CD8-positive, alpha-beta memory T cell (primary cell): ENCODE results near the gene IFT81. TPM values are rescaled to one million over a fixed set of nuclear protein-coding genes. Genes with fewer than 3 reads are reported as not detected.

Experiments used
- CTCF ChIA-PET: fragments of 350-600 bp; sonication (Branson Sonifier 250); formaldehyde crosslinking; loops from one replicate; lab custom pipeline; 2021; ENCODE audit warnings: antibody characterized with exemption; lab: Charles Lee
- POLR2A ChIA-PET: fragments of 350-600 bp; sonication (Branson Sonifier 250); formaldehyde crosslinking; loops from one replicate; lab custom pipeline; 2021; ENCODE audit warnings: antibody characterized with exemption; lab: Charles Lee
- DNase-seq, 5 donors: peaks; one replicate each; pipeline versions ENCODE4 v3.0.0 to v3.0.0-alpha.2; 2020 to 2022; ENCODE audit warnings: mixed read lengths in 1 of 5
- H3K27ac ChIP-seq: one replicate; pipeline ENCODE4 v1.7.0; 2013; ENCODE audit warnings: low read depth, mild to moderate bottlenecking, low read length, moderate library complexity
- H3K27me3 ChIP-seq: 2 replicates; pipeline ENCODE4 v1.7.0; 2013; ENCODE audit warnings: low read length, mild to moderate bottlenecking; ENCODE audit not compliant: insufficient read depth, poor library complexity, severe bottlenecking
- H3K36me3 ChIP-seq: 2 replicates; pipeline ENCODE4 v1.7.0; 2013; ENCODE audit warnings: mild to moderate bottlenecking, low read length, moderate library complexity; ENCODE audit not compliant: insufficient read depth
- H3K4me1 ChIP-seq: 2 replicates; pipeline ENCODE4 v1.7.0; 2013; ENCODE audit warnings: mild to moderate bottlenecking, low read length, moderate library complexity; ENCODE audit not compliant: insufficient read depth
- H3K4me3 ChIP-seq: 2 replicates; pipeline ENCODE4 v1.7.0; 2013; ENCODE audit warnings: mild to moderate bottlenecking, low read length
- H3K9me3 ChIP-seq: 2 replicates; pipeline ENCODE4 v1.7.0; 2013; ENCODE audit warnings: mild to moderate bottlenecking, low read length
- H3K27ac Mint-ChIP-seq, 8 donors: one replicate each; pipeline ENCODE4 v1.8.0; 2020 to 2021; ENCODE audit warnings: mixed read lengths in 8 of 8, mild to moderate bottlenecking in 6 of 8, inconsistent platforms in 3 of 8, moderate library complexity in 3 of 8
- H3K27me3 Mint-ChIP-seq, 2 donors: one replicate each; pipeline ENCODE4 v1.8.0; 2020 to 2021; ENCODE audit warnings: mixed read lengths in 2 of 2, mild to moderate bottlenecking in 1 of 2, moderate library complexity in 1 of 2
- H3K36me3 Mint-ChIP-seq, 3 donors: one replicate each; pipeline ENCODE4 v1.8.0; 2020 to 2021; ENCODE audit warnings: mixed read lengths in 3 of 3, inconsistent platforms in 1 of 3, mild to moderate bottlenecking in 1 of 3
- H3K4me1 Mint-ChIP-seq, 3 donors: one replicate each; pipeline ENCODE4 v1.8.0; 2020 to 2021; ENCODE audit warnings: mixed read lengths in 3 of 3, inconsistent platforms in 1 of 3, mild to moderate bottlenecking in 1 of 3
- H3K4me3 Mint-ChIP-seq, 7 donors: one replicate each; pipeline ENCODE4 v1.8.0; 2020 to 2021; ENCODE audit warnings: mixed read lengths in 7 of 7, mild to moderate bottlenecking in 6 of 7, moderate library complexity in 4 of 7, inconsistent platforms in 2 of 7
- H3K9me3 Mint-ChIP-seq, 5 donors: one replicate each; pipeline ENCODE4 v1.8.0; 2020 to 2022; ENCODE audit warnings: mixed read lengths in 5 of 5, mild to moderate bottlenecking in 3 of 5, moderate library complexity in 2 of 5, inconsistent platforms in 1 of 5
- polyA plus RNA-seq: library from polyadenylated mRNA; unstranded; fragments of 300-500 nt; fragmentation: Illumina TruSeq; gene quantifications from one replicate; pipeline ENCODE4 v1.2.3, GENCODE V29; 2021
- total RNA-seq, 2 experiments: library from RNA; stranded (reverse); gene quantifications; one replicate each; pipeline ENCODE4 v1.2.3, GENCODE V29; 2021

IFT81 gene
- total and polyA plus RNA-seq, 3 experiments from 2014 or later, result 0.35 to 4.5 (median 3.7) TPM

- Mint-ChIP-seq H3K9me3 (peaks cover 5 to 17% (median 10%) of the 10 kb centered on the region in 5 donors), H3K4me1 (no peaks in the 10 kb centered on the region), H3K27me3 (no peaks in the 10 kb centered on the region), H3K27ac (no peak overlapping the region), H3K36me3 (peaks cover 0 to 14% (median 2%) of the 10 kb centered on the region in 3 donors), H3K4me3 (no peak overlapping the region)
- Histone ChIP-seq H3K4me1 (no peaks in the 10 kb centered on the region), H3K4me3 (no peak overlapping the region), H3K27me3 (no peaks in the 10 kb centered on the region), H3K9me3 (no peaks in the 10 kb centered on the region), H3K36me3 (no peaks in the 10 kb centered on the region), H3K27ac (no peak overlapping the region)
- ChIA-PET CTCF (no interaction called here), POLR2A (no interaction called here)
- DNase-seq, result no peak
These were observed 58.1 kb downstream of the IFT81 start for GRCh38 chr12:110182281-110182680.

DNA sequence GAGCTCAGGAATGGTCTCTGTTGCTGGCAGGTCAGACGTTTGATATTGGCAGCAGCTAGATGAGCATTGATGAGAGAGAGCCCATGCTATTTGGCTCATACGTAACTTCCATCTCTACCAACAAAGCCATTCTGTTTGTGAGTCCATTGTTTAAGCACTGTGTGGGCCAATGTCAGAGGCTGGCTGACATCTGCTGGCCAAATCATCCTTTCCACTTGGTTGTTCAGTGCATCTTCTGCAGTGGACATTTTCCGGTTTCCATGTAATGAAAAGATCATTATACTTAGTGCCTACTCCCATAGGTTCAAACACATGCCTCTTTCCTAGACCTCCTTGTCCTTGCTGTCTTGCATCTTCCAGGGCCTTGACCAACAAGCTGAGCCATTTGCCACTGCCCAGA, 59.2 kb downstream of the IFT81 start:
- no peaks in the 10 kb centered on the region for H3K4me1 Mint-ChIP-seq
- CTCF ChIA-PET, result interaction anchor here (1.6 kb wide), 1 partner anchor 9 kb away, joined by 3 read pairs; no protein-coding TSS in a partner anchor
- Histone ChIP-seq H3K9me3 (no peaks in the 10 kb centered on the region), H3K27ac (no peak overlapping the region), H3K36me3 (no peaks in the 10 kb centered on the region), H3K27me3 (no peaks in the 10 kb centered on the region), H3K4me1 (no peaks in the 10 kb centered on the region), H3K4me3 (no peak overlapping the region)
- H3K4me3 Mint-ChIP-seq, result no peak overlapping the region
- DNase-seq, result no peak
- POLR2A ChIA-PET, result interaction anchor here (0.5 kb wide), 1 partner anchor 257 kb away, joined by 4 read pairs; no protein-coding TSS in a partner anchor
- no peak overlapping the region for H3K27ac Mint-ChIP-seq
- peaks cover 5 to 17% (median 10%) of the 10 kb centered on the region in 5 donors for H3K9me3 Mint-ChIP-seq
- peaks cover 0 to 17% (median 2%) of the 10 kb centered on the region in 3 donors for H3K36me3 Mint-ChIP-seq
- H3K27me3 Mint-ChIP-seq, result no peaks in the 10 kb centered on the region

- H3K4me1 ChIP-seq, result no peaks in the 10 kb centered on the region
- ChIA-PET POLR2A (no interaction called here), CTCF (no interaction called here)
- H3K4me3 ChIP-seq, result no peak overlapping the region
- Mint-ChIP-seq H3K4me1 (no peaks in the 10 kb centered on the region), H3K36me3 (peaks cover 1 to 22% (median 2%) of the 10 kb centered on the region in 3 donors), H3K27ac (peak overlapping the region in 1 of 8 donors; percentile 43), H3K27me3 (no peaks in the 10 kb centered on the region), H3K4me3 (no peak overlapping the region), H3K9me3 (peaks cover 5 to 17% (median 10%) of the 10 kb centered on the region in 5 donors)
- H3K27me3 ChIP-seq, result no peaks in the 10 kb centered on the region
- H3K27ac ChIP-seq, result no peak overlapping the region
- DNase-seq, result no peak
- H3K36me3 ChIP-seq, result no peaks in the 10 kb centered on the region
- H3K9me3 ChIP-seq, result no peaks in the 10 kb centered on the region
These were observed 61.5 kb downstream of the IFT81 start for GRCh38 chr12:110185626-110186025.

DNA sequence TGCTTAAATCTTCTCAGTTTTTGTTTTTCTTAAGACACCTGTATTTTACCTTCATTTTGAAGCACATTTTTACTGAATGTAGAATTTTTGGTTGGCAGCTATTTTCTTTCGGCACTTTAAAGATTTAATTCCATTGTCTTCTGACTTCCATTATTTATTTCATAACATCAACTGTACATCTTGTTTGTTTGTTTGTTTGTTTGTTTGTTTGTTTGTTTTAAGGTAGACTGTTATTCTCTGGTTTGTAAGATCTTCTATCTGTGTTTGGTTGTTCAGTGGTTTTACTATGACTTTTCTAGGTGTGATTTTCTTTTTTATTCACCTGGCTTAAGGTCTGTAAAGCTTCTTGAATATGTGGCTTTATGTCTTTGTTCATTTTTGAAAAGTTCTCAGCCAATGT, 61.9 kb downstream of the IFT81 start:
- Histone ChIP-seq H3K27ac (no peak overlapping the region), H3K9me3 (no peaks in the 10 kb centered on the region), H3K4me3 (no peak overlapping the region), H3K36me3 (no peaks in the 10 kb centered on the region), H3K27me3 (no peaks in the 10 kb centered on the region), H3K4me1 (no peaks in the 10 kb centered on the region)
- Mint-ChIP-seq H3K4me3 (no peak overlapping the region), H3K27me3 (no peaks in the 10 kb centered on the region), H3K36me3 (peaks cover 1 to 22% (median 2%) of the 10 kb centered on the region in 3 donors), H3K9me3 (peaks cover 5 to 17% (median 10%) of the 10 kb centered on the region in 5 donors), H3K27ac (peak overlapping the region in 1 of 8 donors; percentile 43), H3K4me1 (no peaks in the 10 kb centered on the region)
- ChIA-PET CTCF (no interaction called here), POLR2A (no interaction called here)
- no peak for DNase-seq

- H3K36me3 Mint-ChIP-seq, result peaks cover 1 to 11% (median 2%) of the 10 kb centered on the region in 3 donors
- Histone ChIP-seq H3K27me3 (no peaks in the 10 kb centered on the region), H3K9me3 (no peaks in the 10 kb centered on the region), H3K27ac (no peak overlapping the region), H3K4me1 (no peaks in the 10 kb centered on the region), H3K36me3 (no peaks in the 10 kb centered on the region), H3K4me3 (no peak overlapping the region)
- H3K9me3 Mint-ChIP-seq, result peaks cover 0 to 3% (median 0%) of the 10 kb centered on the region in 5 donors
- H3K4me3 Mint-ChIP-seq, result no peak overlapping the region
- CTCF ChIA-PET, result no interaction called here
- H3K27ac Mint-ChIP-seq, result no peak overlapping the region
- no peaks in the 10 kb centered on the region for H3K27me3 Mint-ChIP-seq
- no peaks in the 10 kb centered on the region for H3K4me1 Mint-ChIP-seq
- POLR2A ChIA-PET, result no interaction called here
- no peak for DNase-seq
These were observed 69.0 kb downstream of the IFT81 start for GRCh38 chr12:110193196-110193595.

GRCh38 chr12:110197003-110197402, 72.8 kb downstream of the IFT81 start:
- Histone ChIP-seq H3K36me3 (no peaks in the 10 kb centered on the region), H3K27me3 (no peaks in the 10 kb centered on the region), H3K27ac (no peak overlapping the region), H3K9me3 (no peaks in the 10 kb centered on the region), H3K4me1 (no peaks in the 10 kb centered on the region), H3K4me3 (no peak overlapping the region)
- H3K27me3 Mint-ChIP-seq, result no peaks in the 10 kb centered on the region
- H3K4me3 Mint-ChIP-seq, result no peak overlapping the region
- DNase-seq, result no peak
- peaks cover 0 to 4% (median 0%) of the 10 kb centered on the region in 3 donors for H3K36me3 Mint-ChIP-seq
- ChIA-PET POLR2A (no interaction called here), CTCF (no interaction called here)
- H3K9me3 Mint-ChIP-seq, result no peaks in the 10 kb centered on the region
- H3K4me1 Mint-ChIP-seq, result peaks cover 4 to 6% (median 4%) of the 10 kb centered on the region in 3 donors
- H3K27ac Mint-ChIP-seq, result no peak overlapping the region

- no peaks in the 10 kb centered on the region for H3K27me3 Mint-ChIP-seq
- H3K4me1 Mint-ChIP-seq, result peaks cover 4 to 6% (median 4%) of the 10 kb centered on the region in 3 donors
- Histone ChIP-seq H3K27me3 (no peaks in the 10 kb centered on the region), H3K4me1 (no peaks in the 10 kb centered on the region), H3K36me3 (no peaks in the 10 kb centered on the region), H3K27ac (no peak overlapping the region), H3K9me3 (no peaks in the 10 kb centered on the region), H3K4me3 (no peak overlapping the region)
- H3K9me3 Mint-ChIP-seq, result no peaks in the 10 kb centered on the region
- POLR2A ChIA-PET, result no interaction called here
- peaks cover 0 to 4% (median 0%) of the 10 kb centered on the region in 3 donors for H3K36me3 Mint-ChIP-seq
- H3K4me3 Mint-ChIP-seq, result no peak overlapping the region
- no peak for DNase-seq
- no peak overlapping the region for H3K27ac Mint-ChIP-seq
- CTCF ChIA-PET, result no interaction called here
These were observed 74.2 kb downstream of the IFT81 start for GRCh38 chr12:110198386-110198785.

GRCh38 chr12:110199339-110200123, 75.4 kb downstream of the IFT81 start:
- no peaks in the 10 kb centered on the region for H3K36me3 ChIP-seq
- no peaks in the 10 kb centered on the region for H3K4me1 ChIP-seq

More at GRCh38 chr12:110199339-110200123, 75.4 kb downstream of the IFT81 start:
- Mint-ChIP-seq H3K36me3 (no peaks in the 10 kb centered on the region), H3K27me3 (no peaks in the 10 kb centered on the region), H3K4me1 (peaks cover 4 to 6% (median 4%) of the 10 kb centered on the region in 3 donors), H3K27ac (no peak overlapping the region), H3K9me3 (no peaks in the 10 kb centered on the region), H3K4me3 (no peak overlapping the region)
- ChIA-PET CTCF (no interaction called here), POLR2A (no interaction called here)
- DNase-seq, result no peak
- Histone ChIP-seq H3K27me3 (no peaks in the 10 kb centered on the region), H3K4me3 (no peak overlapping the region), H3K9me3 (no peaks in the 10 kb centered on the region), H3K27ac (no peak overlapping the region)
